SK-N-SH treated with all-trans-retinoic acid at 6 μM for 48 hours (cell line): Measurements from ENCODE around the gene REEP1.
"Not testable (repeated sequence)": the region's sequence is repeated elsewhere in the genome, so short reads cannot be mapped to it uniquely, and the experiment has no call there.

ENCODE experiments used
- ATAC-seq: fragments of 200-7000 bp; cut with Tn5 transposase; 3 replicates; pipeline ENCODE4 v1.9.1; 2020; ENCODE audit warnings: mild to moderate bottlenecking, moderate library complexity
- ARNTL ChIP-seq: fragments of 450-650 bp; formaldehyde crosslinking; IDR thresholded peaks from 2 replicates; pipeline ENCODE4 v1.5.0; 2020; ENCODE audit warnings: low read depth, mild to moderate bottlenecking, moderate library complexity, borderline replicate concordance
- BACH2 ChIP-seq: fragments of 250-450 bp; sonication (Bioruptor Pico); IDR thresholded peaks from 2 replicates; pipeline ENCODE4 v1.9.0; 2021; ENCODE audit warnings: mild to moderate bottlenecking, borderline replicate concordance
- CSDC2 ChIP-seq: fragments of 250-450 bp; sonication (Bioruptor Pico); IDR thresholded peaks from 2 replicates; pipeline ENCODE4 v1.5.0; 2020; ENCODE audit warnings: mild to moderate bottlenecking, moderate library complexity
- ESRRG ChIP-seq: fragments of 250-450 bp; sonication (Bioruptor Pico); IDR thresholded peaks from 2 replicates; pipeline ENCODE4 v1.6.1; 2021; ENCODE audit warnings: mild to moderate bottlenecking
- GLIS3 ChIP-seq: fragments of 250-450 bp; sonication (Bioruptor Pico); IDR thresholded peaks from 2 replicates; pipeline ENCODE4 v1.5.0; 2020; ENCODE audit warnings: mild to moderate bottlenecking, moderate library complexity
- ISL1 ChIP-seq: fragments of 250-450 bp; sonication (Bioruptor Pico); IDR thresholded peaks from 2 replicates; pipeline ENCODE4 v2.1.2; 2022; ENCODE audit warnings: mild to moderate bottlenecking, moderate library complexity
- OSR1 ChIP-seq: fragments of 250-450 bp; sonication (Bioruptor Pico); IDR thresholded peaks from 2 replicates; pipeline ENCODE4 v1.8.0; 2022; ENCODE audit warnings: moderate library complexity, mild to moderate bottlenecking, inconsistent platforms
- PPARA ChIP-seq: fragments of 250-450 bp; sonication (Bioruptor Pico); IDR thresholded peaks from 2 replicates; pipeline ENCODE4 v1.5.0; 2020; ENCODE audit warnings: mild to moderate bottlenecking, borderline replicate concordance
- SNAI2 ChIP-seq: fragments of 250-450 bp; sonication (Bioruptor Pico); IDR thresholded peaks from 2 replicates; pipeline ENCODE4 v1.5.0; 2020; ENCODE audit warnings: mild to moderate bottlenecking, moderate library complexity
- TCF4 ChIP-seq: fragments of 250-450 bp; sonication (Bioruptor Pico); IDR thresholded peaks from 2 replicates; pipeline ENCODE4 v1.8.0; 2021; ENCODE audit warnings: mild to moderate bottlenecking, moderate library complexity, borderline replicate concordance
- TOX ChIP-seq: fragments of 250-450 bp; sonication (Bioruptor Pico); IDR thresholded peaks from 2 replicates; pipeline ENCODE4 v1.8.0; 2021; ENCODE audit warnings: mild to moderate bottlenecking, moderate library complexity, borderline replicate concordance
- ZC3H10 ChIP-seq: fragments of 250-450 bp; sonication (Bioruptor Pico); IDR thresholded peaks from 2 replicates; pipeline ENCODE4 v1.5.1; 2021; ENCODE audit warnings: mild to moderate bottlenecking, moderate library complexity
- ZFP3 ChIP-seq: fragments of 250-450 bp; sonication (Bioruptor Pico); IDR thresholded peaks from 2 replicates; pipeline ENCODE4 v1.5.0; 2020; ENCODE audit warnings: mild to moderate bottlenecking, moderate library complexity
- ZFP30 ChIP-seq: fragments of 450-650 bp; formaldehyde crosslinking; IDR thresholded peaks from 2 replicates; pipeline ENCODE4 v1.5.0; 2022; ENCODE audit warnings: mild to moderate bottlenecking, moderate library complexity
- ZNF565 ChIP-seq: fragments of 450-650 bp; formaldehyde crosslinking; conservative IDR thresholded peaks from 2 replicates; pipeline ENCODE4 v1.5.0; 2020; ENCODE audit warnings: low read depth, mild to moderate bottlenecking, moderate library complexity
- ZNF70 ChIP-seq: fragments of 450-650 bp; formaldehyde crosslinking; IDR thresholded peaks from 2 replicates; pipeline ENCODE4 v1.5.0; 2020; ENCODE audit warnings: mild to moderate bottlenecking, moderate library complexity
- TF ChIP-seq, protein P1 (sequence below): fragments of 250-450 bp; sonication (Bioruptor Pico); IDR thresholded peaks from 2 replicates; pipeline ENCODE4 v1.8.0; 2021; ENCODE audit warnings: low read depth, mild to moderate bottlenecking, moderate library complexity, borderline replicate concordance
- TF ChIP-seq, protein P2 (sequence below): fragments of 250-450 bp; sonication (Bioruptor Pico); IDR thresholded peaks from 2 replicates; pipeline ENCODE4 v1.8.0; 2020; ENCODE audit warnings: mild to moderate bottlenecking, moderate library complexity, borderline replicate concordance
- TF ChIP-seq, protein P3 (sequence below): fragments of 250-450 bp; sonication (Bioruptor Pico); IDR thresholded peaks from 2 replicates; pipeline ENCODE4 v1.5.1; 2021; ENCODE audit warnings: mild to moderate bottlenecking, moderate library complexity
- TF ChIP-seq, protein P4 (sequence below): fragments of 250-450 bp; sonication (Bioruptor Pico); IDR thresholded peaks from 2 replicates; pipeline ENCODE4 v1.5.0; 2020; ENCODE audit warnings: mild to moderate bottlenecking, moderate library complexity

The REEP1 gene

DNA sequence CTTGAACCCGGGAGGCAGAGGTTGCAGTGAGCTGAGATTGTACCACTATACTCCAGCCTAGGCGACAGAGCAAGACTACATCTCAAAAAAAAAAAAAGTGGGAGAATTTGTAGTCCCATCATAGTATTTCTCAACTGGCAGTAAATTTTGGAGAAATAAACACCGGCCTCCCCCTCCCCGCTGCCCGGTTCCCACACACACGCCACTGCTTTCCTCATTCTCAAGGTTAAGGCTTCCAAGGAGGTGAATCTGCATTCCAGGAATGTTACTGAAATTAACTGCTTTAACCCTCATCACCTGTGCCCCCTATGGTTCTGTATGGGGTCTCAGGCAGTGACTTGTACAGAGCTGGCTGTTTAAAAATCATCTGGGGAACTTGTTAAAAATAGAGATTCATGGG lies 88.2 kb downstream of the REEP1 start:
- no peak for TF ChIP-seq ZFP30 (CRISPR knock-in tag)
- TF ChIP-seq, all 23 proteins: peak for 0
- no peak for ATAC-seq

DNA sequence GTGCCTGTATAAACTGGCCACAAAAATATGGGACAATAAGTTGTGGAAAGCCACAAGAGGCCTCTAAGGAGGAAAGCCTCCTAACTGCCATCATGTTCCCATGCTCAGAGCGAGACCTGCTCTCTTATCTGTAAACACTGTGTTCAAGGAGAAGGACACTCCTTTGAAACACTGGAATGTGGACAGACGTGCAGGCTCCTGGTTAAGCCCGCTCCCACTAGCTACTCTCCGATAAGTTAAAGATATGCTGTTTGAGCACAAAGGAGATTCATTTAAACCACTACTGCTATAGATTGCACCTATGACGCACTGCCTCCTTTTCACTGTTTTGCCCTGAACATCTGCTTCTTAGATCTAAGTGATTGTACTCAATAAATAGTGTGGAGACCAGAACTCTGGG lies 92.2 kb downstream of the REEP1 start:
- ATAC-seq: not testable (repeated sequence)

DNA sequence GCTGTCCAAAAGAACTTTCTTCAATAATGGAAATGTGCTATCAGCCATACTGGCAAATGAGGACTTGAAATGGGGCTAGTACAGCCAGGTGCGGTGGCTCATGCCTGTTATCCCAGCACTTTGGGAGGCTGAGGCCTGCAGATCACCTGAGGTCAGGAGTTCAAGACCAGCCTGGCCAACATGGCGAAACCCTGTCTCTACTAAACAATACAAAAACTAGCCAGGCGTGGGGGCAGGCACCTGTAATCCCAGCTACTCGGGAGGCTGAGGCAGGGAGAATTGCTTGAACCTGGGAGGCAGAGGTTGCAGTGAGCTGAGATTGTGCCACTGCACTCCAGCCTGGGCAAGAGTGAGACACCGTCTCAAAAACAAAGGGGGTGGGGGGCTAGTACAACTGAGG lies 92.6 kb downstream of the REEP1 start:
- ATAC-seq: not testable (repeated sequence)

DNA sequence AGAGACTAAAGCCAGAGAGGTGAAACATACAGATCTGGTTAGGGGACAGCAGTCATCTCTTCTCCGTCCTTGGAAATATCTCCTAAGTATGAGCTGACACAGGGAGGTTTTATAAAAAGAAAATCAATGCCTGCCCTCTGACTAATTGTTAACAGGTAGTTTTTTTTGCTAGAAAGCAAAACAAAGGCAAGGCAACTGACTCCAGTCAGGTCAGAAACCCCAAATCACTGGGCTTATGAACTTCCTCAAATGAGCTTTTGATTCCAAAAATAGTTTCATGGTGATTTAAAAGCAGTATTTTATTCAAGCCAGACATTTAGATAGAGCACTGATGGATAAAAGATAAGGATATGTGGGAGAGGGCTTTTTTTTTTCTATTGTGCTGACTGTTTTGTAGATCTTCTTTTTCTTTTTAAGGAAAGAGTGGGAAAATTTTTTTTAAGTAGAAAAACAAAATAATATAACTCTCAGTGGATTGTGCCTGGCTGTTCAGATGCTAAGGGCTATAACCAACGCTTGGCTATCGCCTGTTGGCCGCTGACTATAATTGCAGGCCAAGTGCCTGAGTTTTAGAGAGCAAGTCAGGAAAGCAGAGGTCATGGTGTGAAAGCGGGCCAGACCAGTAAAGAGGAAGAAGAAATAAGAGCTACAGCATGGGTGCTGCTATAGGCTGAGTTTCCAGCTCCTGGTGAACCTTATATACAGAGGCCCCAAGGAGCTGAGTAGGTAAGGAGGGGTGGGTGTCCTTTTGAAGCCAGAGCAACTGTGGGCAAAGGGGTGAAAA lies 93.3 kb downstream of the REEP1 start:
- TF ChIP-seq ZFP30 (CRISPR knock-in tag) (no peak), PPARA (CRISPR knock-in tag) (no peak), ARNTL (CRISPR knock-in tag) (no peak), ZNF565 (CRISPR knock-in tag) (no peak), TOX (CRISPR knock-in tag) (no peak), ESRRG (no peak), SNAI2 (CRISPR knock-in tag) (no peak), TCF4 (CRISPR knock-in tag) (no peak), ZNF70 (no peak), ISL1 (no peak), ZC3H10 (CRISPR knock-in tag) (no peak), BACH2 (no peak), OSR1 (CRISPR knock-in tag) (no peak), CSDC2 (CRISPR knock-in tag) (no peak), ZFP3 (CRISPR knock-in tag) (no peak), GLIS3 (CRISPR knock-in tag) (no peak)
- TF ChIP-seq, protein P1, sequence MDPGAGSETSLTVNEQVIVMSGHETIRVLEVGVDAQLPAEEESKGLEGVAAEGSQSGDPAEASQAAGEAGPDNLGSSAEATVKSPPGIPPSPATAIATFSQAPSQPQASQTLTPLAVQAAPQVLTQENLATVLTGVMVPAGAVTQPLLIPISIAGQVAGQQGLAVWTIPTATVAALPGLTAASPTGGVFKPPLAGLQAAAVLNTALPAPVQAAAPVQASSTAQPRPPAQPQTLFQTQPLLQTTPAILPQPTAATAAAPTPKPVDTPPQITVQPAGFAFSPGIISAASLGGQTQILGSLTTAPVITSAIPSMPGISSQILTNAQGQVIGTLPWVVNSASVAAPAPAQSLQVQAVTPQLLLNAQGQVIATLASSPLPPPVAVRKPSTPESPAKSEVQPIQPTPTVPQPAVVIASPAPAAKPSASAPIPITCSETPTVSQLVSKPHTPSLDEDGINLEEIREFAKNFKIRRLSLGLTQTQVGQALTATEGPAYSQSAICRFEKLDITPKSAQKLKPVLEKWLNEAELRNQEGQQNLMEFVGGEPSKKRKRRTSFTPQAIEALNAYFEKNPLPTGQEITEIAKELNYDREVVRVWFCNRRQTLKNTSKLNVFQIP: no peak
- TF ChIP-seq, protein P2, sequence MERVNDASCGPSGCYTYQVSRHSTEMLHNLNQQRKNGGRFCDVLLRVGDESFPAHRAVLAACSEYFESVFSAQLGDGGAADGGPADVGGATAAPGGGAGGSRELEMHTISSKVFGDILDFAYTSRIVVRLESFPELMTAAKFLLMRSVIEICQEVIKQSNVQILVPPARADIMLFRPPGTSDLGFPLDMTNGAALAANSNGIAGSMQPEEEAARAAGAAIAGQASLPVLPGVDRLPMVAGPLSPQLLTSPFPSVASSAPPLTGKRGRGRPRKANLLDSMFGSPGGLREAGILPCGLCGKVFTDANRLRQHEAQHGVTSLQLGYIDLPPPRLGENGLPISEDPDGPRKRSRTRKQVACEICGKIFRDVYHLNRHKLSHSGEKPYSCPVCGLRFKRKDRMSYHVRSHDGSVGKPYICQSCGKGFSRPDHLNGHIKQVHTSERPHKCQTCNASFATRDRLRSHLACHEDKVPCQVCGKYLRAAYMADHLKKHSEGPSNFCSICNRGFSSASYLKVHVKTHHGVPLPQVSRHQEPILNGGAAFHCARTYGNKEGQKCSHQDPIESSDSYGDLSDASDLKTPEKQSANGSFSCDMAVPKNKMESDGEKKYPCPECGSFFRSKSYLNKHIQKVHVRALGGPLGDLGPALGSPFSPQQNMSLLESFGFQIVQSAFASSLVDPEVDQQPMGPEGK (CRISPR knock-in tag): no peak
- TF ChIP-seq, protein P3, sequence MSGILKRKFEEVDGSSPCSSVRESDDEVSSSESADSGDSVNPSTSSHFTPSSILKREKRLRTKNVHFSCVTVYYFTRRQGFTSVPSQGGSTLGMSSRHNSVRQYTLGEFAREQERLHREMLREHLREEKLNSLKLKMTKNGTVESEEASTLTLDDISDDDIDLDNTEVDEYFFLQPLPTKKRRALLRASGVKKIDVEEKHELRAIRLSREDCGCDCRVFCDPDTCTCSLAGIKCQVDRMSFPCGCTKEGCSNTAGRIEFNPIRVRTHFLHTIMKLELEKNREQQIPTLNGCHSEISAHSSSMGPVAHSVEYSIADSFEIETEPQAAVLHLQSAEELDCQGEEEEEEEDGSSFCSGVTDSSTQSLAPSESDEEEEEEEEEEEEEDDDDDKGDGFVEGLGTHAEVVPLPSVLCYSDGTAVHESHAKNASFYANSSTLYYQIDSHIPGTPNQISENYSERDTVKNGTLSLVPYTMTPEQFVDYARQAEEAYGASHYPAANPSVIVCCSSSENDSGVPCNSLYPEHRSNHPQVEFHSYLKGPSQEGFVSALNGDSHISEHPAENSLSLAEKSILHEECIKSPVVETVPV: no peak
- TF ChIP-seq, protein P4, sequence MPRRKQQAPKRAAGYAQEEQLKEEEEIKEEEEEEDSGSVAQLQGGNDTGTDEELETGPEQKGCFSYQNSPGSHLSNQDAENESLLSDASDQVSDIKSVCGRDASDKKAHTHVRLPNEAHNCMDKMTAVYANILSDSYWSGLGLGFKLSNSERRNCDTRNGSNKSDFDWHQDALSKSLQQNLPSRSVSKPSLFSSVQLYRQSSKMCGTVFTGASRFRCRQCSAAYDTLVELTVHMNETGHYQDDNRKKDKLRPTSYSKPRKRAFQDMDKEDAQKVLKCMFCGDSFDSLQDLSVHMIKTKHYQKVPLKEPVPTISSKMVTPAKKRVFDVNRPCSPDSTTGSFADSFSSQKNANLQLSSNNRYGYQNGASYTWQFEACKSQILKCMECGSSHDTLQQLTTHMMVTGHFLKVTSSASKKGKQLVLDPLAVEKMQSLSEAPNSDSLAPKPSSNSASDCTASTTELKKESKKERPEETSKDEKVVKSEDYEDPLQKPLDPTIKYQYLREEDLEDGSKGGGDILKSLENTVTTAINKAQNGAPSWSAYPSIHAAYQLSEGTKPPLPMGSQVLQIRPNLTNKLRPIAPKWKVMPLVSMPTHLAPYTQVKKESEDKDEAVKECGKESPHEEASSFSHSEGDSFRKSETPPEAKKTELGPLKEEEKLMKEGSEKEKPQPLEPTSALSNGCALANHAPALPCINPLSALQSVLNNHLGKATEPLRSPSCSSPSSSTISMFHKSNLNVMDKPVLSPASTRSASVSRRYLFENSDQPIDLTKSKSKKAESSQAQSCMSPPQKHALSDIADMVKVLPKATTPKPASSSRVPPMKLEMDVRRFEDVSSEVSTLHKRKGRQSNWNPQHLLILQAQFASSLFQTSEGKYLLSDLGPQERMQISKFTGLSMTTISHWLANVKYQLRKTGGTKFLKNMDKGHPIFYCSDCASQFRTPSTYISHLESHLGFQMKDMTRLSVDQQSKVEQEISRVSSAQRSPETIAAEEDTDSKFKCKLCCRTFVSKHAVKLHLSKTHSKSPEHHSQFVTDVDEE: no peak
- ATAC-seq: no peak

DNA sequence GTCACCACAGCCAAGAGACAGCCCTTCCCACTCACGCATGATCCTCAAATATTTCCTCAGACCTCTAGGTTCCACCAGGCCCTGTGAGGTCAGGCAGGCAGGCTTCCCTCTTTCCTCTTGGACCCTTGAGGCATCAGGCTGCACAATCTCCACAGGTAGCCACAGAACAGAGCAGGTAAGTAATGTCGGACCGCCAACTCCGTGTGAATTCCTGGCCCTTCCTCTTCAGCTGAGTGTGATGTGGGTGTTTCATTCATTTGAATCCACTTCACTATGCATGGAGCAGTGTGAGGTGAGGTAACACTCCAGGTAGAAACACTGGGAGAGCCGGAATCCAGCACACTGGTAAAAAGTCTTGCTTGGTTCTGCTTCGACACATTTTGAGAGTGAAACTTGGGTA lies 94.2 kb downstream of the REEP1 start:
- no peak for TF ChIP-seq ZFP30 (CRISPR knock-in tag)
- TF ChIP-seq, all 23 proteins: peak for 0
- no peak for ATAC-seq
